Right cardiac atrium (tissue), 5 donors: ENCODE measurements around the gene NEUROG1. TPM values are rescaled to one million over a fixed set of nuclear protein-coding genes. Genes with fewer than 3 reads are reported as not detected.

Source experiments
- polyA plus RNA-seq: library from polyadenylated mRNA; stranded (reverse); fragments of 200-250 nt; gene quantifications from one replicate; pipeline ENCODE4 v1.2.3, GENCODE V29; 2013
- total RNA-seq, 4 donors: library from RNA; stranded (reverse); fragmentation: NEBNext Ultra II Directional; extraction: Animal tissue kit (Norgen Biotek cat#: 25700); gene quantifications; one replicate each; pipeline ENCODE4 v1.2.1, GENCODE V29; 2021
- donor health status: healthy with polysubstance abuse.
- donor health status: DM: no; HTN: yes; CAD: no.
- donor health status: DM: no; HTN: no; CAD: no.
- donor health status: DM: no; HTN: yes; CAD: no; lungs with severe emphysema.
- donor health status: DM: yes; HTN: yes; CAD: no.

The NEUROG1 gene
- total and polyA plus RNA-seq, 5 donors, result not detected

Other genes starting within 250 kb of the NEUROG1 start
- 100 to 1,000 TPM; 128 to 160 (median 141) TPM for gene MACROH2A1, start 136.7 kb downstream of the NEUROG1 start, total RNA-seq
- gene MACROH2A1, start 136.7 kb downstream of the NEUROG1 start, polyA plus RNA-seq, result 152 TPM
- gene DCANP1, start 88.6 kb downstream of the NEUROG1 start, total RNA-seq, result not detected
- gene DCANP1, start 88.6 kb downstream of the NEUROG1 start, polyA plus RNA-seq, result not detected
- not detected for gene TIFAB, start 83.6 kb downstream of the NEUROG1 start, total RNA-seq
- not detected for gene TIFAB, start 83.6 kb downstream of the NEUROG1 start, polyA plus RNA-seq
- gene CXCL14, start 43.0 kb upstream of the NEUROG1 start, total RNA-seq, result 1 to 10 TPM in 1 of 4 donors, under 1 TPM in 1, not detected in 2; 0.85 to 8.9 TPM
- gene CXCL14, start 43.0 kb upstream of the NEUROG1 start, polyA plus RNA-seq, result 4.5 TPM